ENCODE measurements around the gene CNTNAP2. TPM values are rescaled to one million over a fixed set of nuclear protein-coding genes. Genes with fewer than 3 reads are reported as not detected.

CNTNAP2 gene
- total and polyA plus RNA-seq, 2 experiments from 2014 or later: not detected

- Histone ChIP-seq H3K4me1 (ENCODE audit: insufficient read depth) (no peaks in the 10 kb centered on the region), H3K9me3 (ENCODE audit: low read depth) (no peaks in the 10 kb centered on the region), H3K9ac (no peak overlapping the region), H4K20me1 (ENCODE audit: insufficient read depth) (no peaks in the 10 kb centered on the region), H3K4me2 (ENCODE audit: unreplicated experiment) (no peak overlapping the region), H2AFZ (no peak overlapping the region), H3F3A (ENCODE audit: insufficient read depth) (no peaks in the 10 kb centered on the region), H3K27me3 (replicated peaks; ENCODE audit: insufficient read depth) (no peaks in the 10 kb centered on the region), H3K79me2 (ENCODE audit: insufficient read depth) (no peaks in the 10 kb centered on the region), H3K4me3 (no peak overlapping the region), H3K27ac (no peak overlapping the region), H3K9me2 (ENCODE audit: insufficient read depth) (no peaks in the 10 kb centered on the region), H3K36me3 (ENCODE audit: low read depth) (no peaks in the 10 kb centered on the region)
- WGBS, 2 experiments (ENCODE audit: low coverage in 1 of 2, low lambda C conversion rate in 2 of 2, missing lambda C conversion rate in 2 of 2): 24 to 33% methylated on average over 1 of the region's 1 CpG
- no peak for DNase-seq
- in situ Hi-C loops (cut with MboI): no loop called here
- TF ChIP-seq EZH2 (IDR thresholded peaks at IDR 0.05; ENCODE audit: insufficient read depth, poor library complexity, severe bottlenecking): no peak
- TF ChIP-seq EZH2phosphoT487 (IDR thresholded peaks at IDR 0.05; ENCODE audit: insufficient read depth, low read depth): no peak
Measured at GRCh38 chr7:147207988-147208387, 1091.4 kb downstream of the CNTNAP2 start.

GRCh38 chr7:147231275-147231674 is 1114.7 kb downstream of the CNTNAP2 start:
- Histone ChIP-seq H3K79me2 (ENCODE audit: insufficient read depth) (no peaks in the 10 kb centered on the region), H3F3A (ENCODE audit: insufficient read depth) (no peaks in the 10 kb centered on the region), H3K4me3 (no peak overlapping the region), H3K27ac (no peak overlapping the region), H3K9me2 (ENCODE audit: insufficient read depth) (no peaks in the 10 kb centered on the region), H3K36me3 (ENCODE audit: low read depth) (no peaks in the 10 kb centered on the region), H3K9me3 (ENCODE audit: low read depth) (no peaks in the 10 kb centered on the region), H3K4me1 (ENCODE audit: insufficient read depth) (no peaks in the 10 kb centered on the region), H2AFZ (no peak overlapping the region), H3K9ac (no peak overlapping the region), H3K27me3 (replicated peaks; ENCODE audit: insufficient read depth) (no peaks in the 10 kb centered on the region), H4K20me1 (ENCODE audit: insufficient read depth) (no peaks in the 10 kb centered on the region), H3K4me2 (ENCODE audit: unreplicated experiment) (no peak overlapping the region)
- TF ChIP-seq EZH2 (IDR thresholded peaks at IDR 0.05; ENCODE audit: insufficient read depth, poor library complexity, severe bottlenecking) (no peak), EZH2phosphoT487 (IDR thresholded peaks at IDR 0.05; ENCODE audit: insufficient read depth, low read depth) (no peak)
- DNase-seq: no peak
- in situ Hi-C loops (cut with MboI): no loop called here
- 2 to 15% methylated on average over 2 of the region's 2 CpGs for WGBS, 2 experiments (ENCODE audit: low coverage in 1 of 2, low lambda C conversion rate in 2 of 2, missing lambda C conversion rate in 2 of 2)

- Histone ChIP-seq H3K9me2 (ENCODE audit: insufficient read depth) (no peaks in the 10 kb centered on the region), H3K36me3 (ENCODE audit: low read depth) (no peaks in the 10 kb centered on the region), H3K4me2 (ENCODE audit: unreplicated experiment) (no peak overlapping the region), H3K4me3 (no peak overlapping the region), H3K27me3 (replicated peaks; ENCODE audit: insufficient read depth) (no peaks in the 10 kb centered on the region), H3K4me1 (ENCODE audit: insufficient read depth) (no peaks in the 10 kb centered on the region), H3K9ac (no peak overlapping the region), H4K20me1 (ENCODE audit: insufficient read depth) (no peaks in the 10 kb centered on the region), H3K27ac (no peak overlapping the region), H3K9me3 (ENCODE audit: low read depth) (no peaks in the 10 kb centered on the region), H2AFZ (no peak overlapping the region), H3K79me2 (ENCODE audit: insufficient read depth) (no peaks in the 10 kb centered on the region), H3F3A (ENCODE audit: insufficient read depth) (no peaks in the 10 kb centered on the region)
- 12 to 21% methylated on average over 5 of the region's 5 CpGs for WGBS, 2 experiments (ENCODE audit: low coverage in 1 of 2, low lambda C conversion rate in 2 of 2, missing lambda C conversion rate in 2 of 2)
- DNase-seq: no peak
- TF ChIP-seq EZH2phosphoT487 (IDR thresholded peaks at IDR 0.05; ENCODE audit: insufficient read depth, low read depth): no peak
- no peak for TF ChIP-seq EZH2 (IDR thresholded peaks at IDR 0.05; ENCODE audit: insufficient read depth, poor library complexity, severe bottlenecking)
- in situ Hi-C loops (cut with MboI): no loop called here
Measured at GRCh38 chr7:147235645-147236382, 1119.2 kb downstream of the CNTNAP2 start.

DNA sequence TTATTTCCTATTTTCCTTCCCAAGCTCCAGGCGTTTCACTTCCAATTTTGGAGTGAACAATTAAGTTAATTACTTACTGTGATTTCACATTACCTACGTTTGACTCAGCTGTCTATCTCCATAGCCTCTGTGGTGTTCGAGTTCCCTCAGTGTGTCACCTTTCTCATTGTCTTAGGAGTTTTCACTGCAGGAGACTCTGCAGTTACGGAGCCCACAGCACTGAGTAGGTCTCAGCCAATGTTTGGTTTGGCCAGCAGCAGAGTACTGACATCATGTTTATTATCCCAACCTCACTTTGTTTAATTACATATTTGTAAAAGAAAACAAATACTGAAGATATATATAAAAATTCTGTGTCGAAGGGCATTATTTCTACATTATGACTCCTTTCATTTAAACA is 1123.9 kb downstream of the CNTNAP2 start:
- Histone ChIP-seq H3K27me3 (replicated peaks; ENCODE audit: insufficient read depth) (no peaks in the 10 kb centered on the region), H3K4me1 (ENCODE audit: insufficient read depth) (no peaks in the 10 kb centered on the region)
- TF ChIP-seq EZH2 (IDR thresholded peaks at IDR 0.05; ENCODE audit: insufficient read depth, poor library complexity, severe bottlenecking) (no peak), EZH2phosphoT487 (IDR thresholded peaks at IDR 0.05; ENCODE audit: insufficient read depth, low read depth) (no peak)

More for the DNA sequence above, 1123.9 kb downstream of the CNTNAP2 start:
- Histone ChIP-seq H3K79me2 (ENCODE audit: insufficient read depth) (no peaks in the 10 kb centered on the region), H2AFZ (no peak overlapping the region), H3K9me2 (ENCODE audit: insufficient read depth) (no peaks in the 10 kb centered on the region), H3K9me3 (ENCODE audit: low read depth) (no peaks in the 10 kb centered on the region), H4K20me1 (ENCODE audit: insufficient read depth) (no peaks in the 10 kb centered on the region), H3F3A (ENCODE audit: insufficient read depth) (no peaks in the 10 kb centered on the region), H3K9ac (no peak overlapping the region), H3K36me3 (ENCODE audit: low read depth) (no peaks in the 10 kb centered on the region), H3K4me3 (no peak overlapping the region), H3K4me2 (ENCODE audit: unreplicated experiment) (no peak overlapping the region), H3K27ac (no peak overlapping the region)
- WGBS, 2 experiments (ENCODE audit: low coverage in 1 of 2, low lambda C conversion rate in 2 of 2, missing lambda C conversion rate in 2 of 2): 14 to 18% methylated on average over 5 of the region's 5 CpGs
- in situ Hi-C loops (cut with MboI): no loop called here
- no peak for DNase-seq

Measured in GM23248 (cell line).